K562 (cell line): ENCODE measurements around the gene SUPT7L. TPM values are rescaled to one million over a fixed set of nuclear protein-coding genes. Genes with fewer than 3 reads are reported as not detected.

Experiments
- ATAC-seq: fragments of 200-7000 bp; cut with Tn5 transposase; 3 replicates; pipeline ENCODE4 v1.9.1; 2020; ENCODE audit warnings: moderate library complexity
- BruUV-seq: library from RNA; stranded (reverse); fragments of 400-500 nt; replicated peaks from 2 replicates; lab custom pipeline; 2021; lab: Mats Ljungman, UMichigan
- CTCF ChIA-PET: fragments of 300-600 bp; formaldehyde crosslinking; extraction: SDS; loops from one replicate; lab custom pipeline; 2021; ENCODE audit warnings: low intra/inter-chr PET ratio; lab: Yijun Ruan, JAX
- POLR2A ChIA-PET: fragments of 300-600, 350-650 bp; sonication (Branson Sonifier 250); formaldehyde crosslinking; extraction: SDS; loops from one replicate; lab custom pipeline; 2021; ENCODE audit warnings: antibody characterized with exemption, inconsistent platforms; lab: Yijun Ruan, JAX
- DNase-seq, 4 experiments: peaks; one replicate each; pipeline versions ENCODE4 v3.0.0 to v3.0.0-alpha.2; 2011 to 2018; ENCODE audit warnings: low spot score in 3 of 4, mixed read lengths in 3 of 4; ENCODE audit errors: extremely low read depth in 1 of 4
- FAIRE-seq: peaks from 2 replicates; lab custom pipeline; 2011; peaks lifted over from hg19 to GRCh38; lab: Jason Lieb, UNC
- H2AFZ ChIP-seq: 2 replicates; pipeline ENCODE4 v1.6.0; 2011; ENCODE audit warnings: low read depth, low read length, control low read depth, inconsistent platforms
- H3K27ac ChIP-seq: fragments of 200-600 bp; 3 replicates; pipeline ENCODE4 v1.8.0; 2011; ENCODE audit warnings: low read depth, mild to moderate bottlenecking, control low read depth, inconsistent platforms, low read length, moderate library complexity, mixed read lengths; ENCODE audit errors: extremely low read depth
- H3K27me3 ChIP-seq, 2 experiments: fragments of 300-600 bp in 1 of 2; 2 replicates in 1 of 2; 3 replicates in 1 of 2; pipeline versions ENCODE4 v1.6.0 to v1.8.0; 2011; ENCODE audit warnings: inconsistent platforms in 2 of 2, low read length in 2 of 2, mild to moderate bottlenecking in 1 of 2, mixed read lengths in 1 of 2, moderate library complexity in 1 of 2; ENCODE audit not compliant: control insufficient read depth in 2 of 2, insufficient read depth in 2 of 2
- H3K36me3 ChIP-seq: fragments of 300-600 bp; 3 replicates; pipeline ENCODE4 v1.8.0; 2011; ENCODE audit warnings: mild to moderate bottlenecking, low read length, inconsistent platforms; ENCODE audit not compliant: control insufficient read depth, insufficient read depth
- H3K4me1 ChIP-seq, 2 experiments: fragments of 200-600 bp in 1 of 2; replicated peaks in 1 of 2; 2 replicates in 1 of 2; 3 replicates in 1 of 2; pipeline versions ENCODE4 v1.5.1 to v1.8.0; 2011; ENCODE audit warnings: inconsistent platforms in 2 of 2, low read length in 2 of 2, mild to moderate bottlenecking in 1 of 2, mixed read lengths in 1 of 2, moderate library complexity in 1 of 2; ENCODE audit not compliant: control insufficient read depth in 2 of 2, insufficient read depth in 2 of 2
- H3K4me2 ChIP-seq: 2 replicates; pipeline ENCODE4 v1.6.1; 2011; ENCODE audit warnings: low read length, control low read depth, inconsistent platforms, mixed read lengths; ENCODE audit not compliant: insufficient read depth
- H3K4me3 ChIP-seq: fragments of 200-600 bp; sonication (generic), shearing (Covaris generic); 2 replicates; pipeline ENCODE4 v1.5.1; 2016; ENCODE audit warnings: control low read depth, inconsistent platforms
- H3K79me2 ChIP-seq: fragments of 200-600 bp; 3 replicates; pipeline ENCODE4 v1.8.0; 2011; ENCODE audit warnings: low read length, inconsistent platforms; ENCODE audit not compliant: control insufficient read depth, insufficient read depth
- H3K9ac ChIP-seq, 2 experiments: 2 replicates each; pipeline versions ENCODE4 v1.6.0 to v1.6.1; 2011; ENCODE audit warnings: low read depth in 2 of 2, low read length in 2 of 2, control low read depth in 1 of 2, inconsistent platforms in 1 of 2, mild to moderate bottlenecking in 1 of 2, mixed read lengths in 1 of 2; ENCODE audit not compliant: insufficient read depth in 1 of 2
- H3K9me1 ChIP-seq: one replicate; pipeline ENCODE4 v1.6.0; 2011; ENCODE audit warnings: inconsistent platforms, mild to moderate bottlenecking, low read length, moderate library complexity; ENCODE audit not compliant: control insufficient read depth, insufficient read depth
- H3K9me3 ChIP-seq: replicated peaks from 2 replicates; pipeline ENCODE4 v1.5.1; 2011; ENCODE audit warnings: low read depth, low read length, inconsistent platforms; ENCODE audit not compliant: control insufficient read depth, insufficient read depth
- H4K20me1 ChIP-seq: replicated peaks from 2 replicates; pipeline ENCODE4 v1.6.1; 2011; ENCODE audit warnings: low read length, inconsistent platforms, mixed read lengths; ENCODE audit not compliant: control insufficient read depth, insufficient read depth
- ESRRB ChIP-seq: fragments of 250-450 bp; sonication (Bioruptor Pico); IDR thresholded peaks from 2 replicates; pipeline ENCODE4 v1.5.0; 2020; ENCODE audit warnings: mild to moderate bottlenecking, moderate library complexity, borderline replicate concordance
- GTF2E2 ChIP-seq: fragments of 200-800 bp; sonication (Bioruptor generic); IDR thresholded peaks from 2 replicates; pipeline ENCODE4 v1.6.1; 2016; ENCODE audit warnings: missing genetic modification characterization, missing compliant biosample characterization
- HIVEP1 ChIP-seq: fragments of 250-450 bp; sonication (Bioruptor Pico); IDR thresholded peaks from 2 replicates; pipeline ENCODE4 v1.4.0; 2020; ENCODE audit warnings: mild to moderate bottlenecking
- MBD2 ChIP-seq: sonication (generic); IDR thresholded peaks from 2 replicates; pipeline ENCODE4 v1.6.1; 2016; ENCODE audit warnings: low read depth, borderline replicate concordance
- PATZ1 ChIP-seq: fragments of 250-450 bp; sonication (Bioruptor Pico); IDR thresholded peaks from 2 replicates; pipeline ENCODE4 v1.5.0; 2020; ENCODE audit warnings: mild to moderate bottlenecking, borderline replicate concordance
- POLR3A ChIP-seq: IDR thresholded peaks from 2 replicates; pipeline ENCODE4 v1.6.1; 2011; ENCODE audit warnings: borderline replicate concordance, mild to moderate bottlenecking, moderate library complexity; ENCODE audit not compliant: insufficient read length, insufficient read depth; ENCODE audit errors: extremely low read depth
- PRMT5 ChIP-seq: sonication (generic); formaldehyde crosslinking; IDR thresholded peaks from 2 replicates; pipeline ENCODE4 v1.5.0; 2020; ENCODE audit warnings: missing genetic modification reagents
- SRF ChIP-seq, 2 experiments: fragments of 250-450, 450-650 bp in 1 of 2; sonication (Bioruptor Pico) in 1 of 2; sonication (generic) in 1 of 2; formaldehyde crosslinking; IDR thresholded peaks; 2 replicates each; pipeline versions ENCODE4 v1.5.0 to v1.5.1; 2020 to 2022; ENCODE audit warnings: mild to moderate bottlenecking in 1 of 2, missing genetic modification reagents in 1 of 2
- ZBTB49 ChIP-seq: sonication (generic); formaldehyde crosslinking; IDR thresholded peaks from 2 replicates; pipeline ENCODE4 v1.8.0; 2022; ENCODE audit warnings: missing genetic modification reagents, mild to moderate bottlenecking, borderline replicate concordance
- ZEB2 ChIP-seq: fragments of 450-650 bp; IDR thresholded peaks from 2 replicates; pipeline ENCODE4 v1.6.1; 2016
- ZNF224 ChIP-seq: sonication (generic); formaldehyde crosslinking; IDR thresholded peaks from 2 replicates; pipeline ENCODE4 v1.8.0; 2022; ENCODE audit warnings: mild to moderate bottlenecking, missing genetic modification reagents
- ZNF76 ChIP-seq: fragments of 250-450 bp; sonication (Bioruptor Pico); IDR thresholded peaks from 2 replicates; pipeline ENCODE4 v1.4.0; 2020; ENCODE audit warnings: mild to moderate bottlenecking, moderate library complexity, borderline replicate concordance
- ZNF77 ChIP-seq: fragments of 250-450 bp; sonication (Bioruptor Pico); IDR thresholded peaks from 2 replicates; pipeline ENCODE4 v1.5.0; 2020
- WGBS: fragments of 100-300 bp; shearing (Covaris generic); methylation state at CpG from one replicate; pipeline ENCODE4 v1.1.6; 2016; ENCODE audit warnings: low coverage, mixed read lengths; ENCODE audit not compliant: insufficient coverage; ENCODE audit errors: missing lambda C conversion rate; 5-methylcytosine and 5-hydroxymethylcytosine counted together
- in situ Hi-C: fragments of 300-500 bp; cut with MboI; formaldehyde crosslinking; loops from 4 replicates; pipeline ENCODE4 v1.15.0; 2018; ENCODE audit warnings: inconsistent platforms, mixed read lengths
- intact Hi-C: fragments of 100-400 bp; cut with micrococcal nuclease; formaldehyde crosslinking; loops from 2 replicates; pipeline ENCODE4 v1.14.2; 2022
- polyA plus RNA-seq, 8 experiments: library from polyadenylated mRNA; depleted of rRNA in 4 of 8; stranded (reverse) in 5 of 8; unstranded in 3 of 8; fragments of >200 nt; fragmentation: Nextera tagmentation in 2 of 8; fragmentation: Illumina TruSeq in 1 of 8; extraction: Ambion mirVana in 2 of 8; extraction: Trizol in 1 of 8; gene quantifications; 2 replicates each; pipeline versions ENCODE4 v1.2.1 to v1.2.3, GENCODE V29; 2011 to 2014; ENCODE audit warnings: inconsistent platforms in 1 of 8, missing spikeins in 1 of 8
- total RNA-seq, 7 experiments: library from RNA; depleted of rRNA in 6 of 7; stranded (reverse); fragments of >200 nt in 6 of 7; fragmentation: Illumina TruSeq in 2 of 7; extraction: Trizol in 2 of 7; gene quantifications; 2 replicates each; pipeline versions ENCODE4 v1.2.1 to v1.2.3, GENCODE V29; 2011 to 2021; ENCODE audit warnings: low replicate concordance in 1 of 7

The SUPT7L gene
- total and polyA plus RNA-seq, 9 of the 15 experiments (the other 6 are each of a cell fraction or from before 2014, with no cell fraction given) = 22.0 to 72.8 (median 40.2) TPM

- in situ Hi-C loops = no loop called here
- WGBS = 77% methylated on average over 4 of the region's 4 CpGs
- H3K36me3 ChIP-seq = peaks cover 65% of the 10 kb centered on the region
- H3K27me3 ChIP-seq = no peaks in the 10 kb centered on the region
- 0 out of 3 replicates have a peak, but pooled peaks cover 3% of the 10 kb centered on the region for H3K79me2 ChIP-seq
- no peaks in the 10 kb centered on the region for H4K20me1 ChIP-seq
- ChIA-PET CTCF (no interaction called here), POLR2A (no interaction called here)
- TF ChIP-seq GTF2E2 (tag) (no peak), ZEB2 (no peak), PRMT5 (CRISPR knock-in tag) (no peak)
- BruUV-seq = no TSS peak
- no peak overlapping the region for H2AFZ ChIP-seq
- no peak for DNase-seq
- H3K4me3 ChIP-seq = no peak overlapping the region
- no peak overlapping the region for H3K9ac ChIP-seq
- H3K4me1 ChIP-seq = peaks cover 0 to 7% of the 10 kb centered on the region in 2 experiments; a peak in 1 of 5 replicates
- H3K9me3 ChIP-seq = no peaks in the 10 kb centered on the region
- no peak overlapping the region for H3K4me2 ChIP-seq
- H3K9me1 ChIP-seq = no peaks in the 10 kb centered on the region
- FAIRE-seq = no peak
- intact Hi-C loops = no loop called here
- no peak for ATAC-seq
- H3K27ac ChIP-seq = no peak overlapping the region
These were observed 7.8 kb upstream of the SUPT7L start for GRCh38 chr2:27671235-27671634.

GRCh38 chr2:27667446-27667845, 4.0 kb upstream of the SUPT7L start:
- POLR2A ChIA-PET = no interaction called here
- no peak for ATAC-seq
- no peak for TF ChIP-seq ZBTB49 (CRISPR knock-in tag)
- no peak for TF ChIP-seq SRF (CRISPR knock-in tag; IDR thresholded peaks at IDR 0.05)
- TF ChIP-seq PATZ1 (CRISPR knock-in tag) = no peak
- no peak for TF ChIP-seq MBD2
- no peak for TF ChIP-seq POLR3A
- no peak for TF ChIP-seq HIVEP1 (CRISPR knock-in tag)
- TF ChIP-seq ZNF77 (CRISPR knock-in tag) = no peak
- no peak for TF ChIP-seq ZNF224 (CRISPR knock-in tag)
- no peak for TF ChIP-seq ESRRB (CRISPR knock-in tag)
- TF ChIP-seq ZNF76 (CRISPR knock-in tag) = no peak

More at GRCh38 chr2:27667446-27667845, 4.0 kb upstream of the SUPT7L start:
- H3K4me2 ChIP-seq = no peak overlapping the region
- 31% methylated on average over 1 of the region's 1 CpG for WGBS
- H2AFZ ChIP-seq = no peak overlapping the region
- BruUV-seq = no TSS peak
- no peaks in the 10 kb centered on the region for H3K9me3 ChIP-seq
- H3K27ac ChIP-seq = peak overlapping the region; percentile 25; the same call in 1 of the 3 replicates
- peak in 1 of 4 experiments; percentile 15 for DNase-seq
- peaks cover 40% of the 10 kb centered on the region for H3K79me2 ChIP-seq
- no peaks in the 10 kb centered on the region for H3K27me3 ChIP-seq
- no peak overlapping the region for H3K9ac ChIP-seq
- peaks cover 10 to 15% of the 10 kb centered on the region in 2 experiments; a peak in 4 of 5 replicates for H3K4me1 ChIP-seq
- no peaks in the 10 kb centered on the region for H3K9me1 ChIP-seq
- intact Hi-C loops = no loop called here
- CTCF ChIA-PET = no interaction called here
- no peak for FAIRE-seq
- no peaks in the 10 kb centered on the region for H4K20me1 ChIP-seq
- H3K4me3 ChIP-seq = no peak overlapping the region
- in situ Hi-C loops = no loop called here
- H3K36me3 ChIP-seq = peaks cover 38% of the 10 kb centered on the region
